ENCODE results near the gene VCL. TPM values are rescaled to one million over a fixed set of nuclear protein-coding genes. Genes with fewer than 3 reads are reported as not detected.
A peak's percentile ranks its signal among the peaks of the same experiment; 100 is the strongest.

The VCL gene
- total and polyA plus RNA-seq, 9 of the 15 experiments (the other 6 are each of a cell fraction or from before 2014, with no cell fraction given), result 29.8 to 186 (median 76.4) TPM

DNA sequence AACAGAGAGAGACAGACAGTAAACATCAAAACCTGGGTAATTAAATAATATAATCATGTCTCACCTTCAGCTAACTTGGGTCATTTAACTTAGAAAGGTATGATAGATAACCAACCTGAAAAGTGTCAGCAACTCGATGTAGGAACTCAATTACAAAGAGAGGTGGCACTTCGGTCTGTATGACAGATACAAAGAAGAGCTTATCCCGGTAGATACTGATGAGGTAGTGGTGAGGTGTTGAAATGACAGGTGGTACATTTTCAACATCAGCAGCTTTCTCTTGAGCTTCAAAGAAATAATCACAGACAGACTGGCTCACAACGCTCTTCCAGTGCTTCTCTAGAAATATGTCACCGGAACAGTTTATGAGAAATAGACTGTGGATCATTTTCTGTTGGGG, 140.1 kb downstream of the VCL start:
- Histone ChIP-seq H3K4me3 (no peak overlapping the region), H3K9ac (ENCODE audit: insufficient read depth in 1 of 2, low read depth in 2 of 2, low read length in 2 of 2) (no peak overlapping the region), H3K4me1 (replicated peaks in 1 of 2; ENCODE audit: control insufficient read depth in 2 of 2, insufficient read depth in 2 of 2, low read length in 2 of 2) (peaks cover 0 to 4% of the 10 kb centered on the region in 2 experiments; a peak in 1 of 5 replicates), H3K27me3 (ENCODE audit: control insufficient read depth in 2 of 2, insufficient read depth in 2 of 2, low read length in 2 of 2) (no peaks in the 10 kb centered on the region), H2AFZ (ENCODE audit: low read depth, low read length) (no peak overlapping the region), H3K9me3 (replicated peaks; ENCODE audit: control insufficient read depth, insufficient read depth, low read depth, low read length) (no peaks in the 10 kb centered on the region), H3K9me1 (ENCODE audit: control insufficient read depth, insufficient read depth, low read length) (no peaks in the 10 kb centered on the region), H4K20me1 (replicated peaks; ENCODE audit: control insufficient read depth, insufficient read depth, low read length) (no peaks in the 10 kb centered on the region), H3K79me2 (ENCODE audit: control insufficient read depth, insufficient read depth, low read length) (peaks cover 22% of the 10 kb centered on the region), H3K4me2 (ENCODE audit: insufficient read depth, low read length) (no peak overlapping the region), H3K27ac (ENCODE audit: extremely low read depth, low read depth, low read length) (no peak overlapping the region), H3K36me3 (ENCODE audit: control insufficient read depth, insufficient read depth, low read length) (peaks cover 71% of the 10 kb centered on the region)
- WGBS (ENCODE audit: insufficient coverage, low coverage, missing lambda C conversion rate), result 94% methylated on average over 5 of the region's 5 CpGs
- in situ Hi-C loops (cut with MboI), result no loop called here
- DNase-seq (ENCODE audit: extremely low read depth in 1 of 4, low spot score in 3 of 4) (peak in 1 of 4 experiments; percentile 33), FAIRE-seq (no peak), ATAC-seq (no peak)
- intact Hi-C loops (cut with micrococcal nuclease), result no loop called here
- CTCF ChIA-PET (ENCODE audit: low intra/inter-chr PET ratio), result no interaction called here
- POLR2A ChIA-PET, result interaction anchor here (1.9 kb wide), 2 partner anchors 10 to 12 kb away, joined by 9 to 10 read pairs; partner anchors contain the start of genes ADK and AP3M1
- no TSS peak for BruUV-seq (replicated peaks)
- TF ChIP-seq RFX5 (IDR thresholded peaks at IDR 0.05; ENCODE audit: low read depth, low read length) (no peak), ZC3H4 (CRISPR knock-in tag; IDR thresholded peaks at IDR 0.05; ENCODE audit: borderline replicate concordance) (no peak), ELF1 (tag; IDR thresholded peaks at IDR 0.05) (no peak), HLTF (IDR thresholded peaks at IDR 0.05) (no peak), XRCC3 (IDR thresholded peaks at IDR 0.05) (no peak), FOXP1 (CRISPR knock-in tag; IDR thresholded peaks at IDR 0.05) (no peak), FIP1L1 (IDR thresholded peaks at IDR 0.05; ENCODE audit: low read depth, low read length, poor library complexity, severe bottlenecking) (no peak), RB1 (IDR thresholded peaks at IDR 0.05; ENCODE audit: low read depth) (no peak), SAP30 (IDR thresholded peaks at IDR 0.05; ENCODE audit: borderline replicate concordance, insufficient read depth, low read depth, low read length, poor library complexity, severe bottlenecking) (no peak), HDAC8 (tag; IDR thresholded peaks at IDR 0.05) (no peak), ZNF121 (CRISPR knock-in tag; conservative IDR thresholded peaks at IDR 0.05) (no peak), GTF2F1 (IDR thresholded peaks at IDR 0.05; ENCODE audit: low read depth, low read length) (no peak)
- TF ChIP-seq, protein P1, sequence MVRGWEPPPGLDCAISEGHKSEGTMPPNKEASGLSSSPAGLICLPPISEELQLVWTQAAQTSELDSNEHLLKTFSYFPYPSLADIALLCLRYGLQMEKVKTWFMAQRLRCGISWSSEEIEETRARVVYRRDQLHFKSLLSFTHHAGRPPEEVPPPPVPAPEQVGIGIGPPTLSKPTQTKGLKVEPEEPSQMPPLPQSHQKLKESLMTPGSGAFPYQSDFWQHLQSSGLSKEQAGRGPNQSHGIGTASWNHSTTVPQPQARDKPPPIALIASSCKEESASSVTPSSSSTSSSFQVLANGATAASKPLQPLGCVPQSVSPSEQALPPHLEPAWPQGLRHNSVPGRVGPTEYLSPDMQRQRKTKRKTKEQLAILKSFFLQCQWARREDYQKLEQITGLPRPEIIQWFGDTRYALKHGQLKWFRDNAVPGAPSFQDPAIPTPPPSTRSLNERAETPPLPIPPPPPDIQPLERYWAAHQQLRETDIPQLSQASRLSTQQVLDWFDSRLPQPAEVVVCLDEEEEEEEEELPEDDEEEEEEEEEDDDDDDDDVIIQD (CRISPR knock-in tag; IDR thresholded peaks at IDR 0.05), result no peak
- TF ChIP-seq, protein P2, sequence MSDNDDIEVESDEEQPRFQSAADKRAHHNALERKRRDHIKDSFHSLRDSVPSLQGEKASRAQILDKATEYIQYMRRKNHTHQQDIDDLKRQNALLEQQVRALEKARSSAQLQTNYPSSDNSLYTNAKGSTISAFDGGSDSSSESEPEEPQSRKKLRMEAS (CRISPR knock-in tag; IDR thresholded peaks at IDR 0.05), result no peak

All from K562 (cell line).